DND-41 (cell line): ENCODE results near the gene PRSS2.

ENCODE experiments used
- CTCF ChIP-seq: IDR thresholded peaks from 2 replicates; pipeline ENCODE4 v1.5.1; 2012; ENCODE audit warnings: borderline replicate concordance, low read length, moderate library complexity, mild to moderate bottlenecking; ENCODE audit not compliant: poor library complexity, severe bottlenecking; ENCODE audit errors: extremely low read depth
- EZH2 ChIP-seq: IDR thresholded peaks from 3 replicates; pipeline ENCODE4 v1.6.1; 2012; ENCODE audit warnings: borderline replicate concordance, low read depth, mild to moderate bottlenecking, moderate library complexity, low read length, inconsistent platforms; ENCODE audit not compliant: severe bottlenecking

GRCh38 chr7:142822714-142823113 lies 51.9 kb downstream of the PRSS2 start:
- TF ChIP-seq CTCF (no peak), EZH2 (no peak)
